Measurements from ENCODE around the gene SPSB3.

SPSB3 gene

GRCh38 chr16:1782408-1783264, at the start of gene SPSB3, which contains the start of gene NUBP2:
SPSB3 (minus strand) TSS chr16:1782571; CDS start chr16:1781483, 1,088 bp downstream.
NUBP2 (plus strand) TSS chr16:1782960; CDS start chr16:1783021, 61 bp downstream.
- DNase-seq (ENCODE audit: low spot score): peak; percentile 99

- DNase-seq (ENCODE audit: low spot score): no peak
Measured at GRCh38 chr16:1831186-1832075, 49.1 kb upstream of the SPSB3 start.

GRCh38 chr16:1830213-1830612, 47.8 kb upstream of the SPSB3 start:
- DNase-seq (ENCODE audit: low spot score): no peak

- DNase-seq (ENCODE audit: low spot score): no peak
Measured at GRCh38 chr16:1828645-1829410, 46.5 kb upstream of the SPSB3 start.

GRCh38 chr16:1826691-1827573, 44.6 kb upstream of the SPSB3 start, which contains the start of the genes FAHD1 and HAGH:
FAHD1 (plus strand) TSS chr16:1827206; CDS start chr16:1827239, 33 bp downstream.
HAGH (minus strand) TSS chr16:1826825; CDS start chr16:1826787, 38 bp downstream.
- peak; percentile 95 for DNase-seq (ENCODE audit: low spot score)

- peak; percentile 22 for DNase-seq (ENCODE audit: low spot score)
Measured at GRCh38 chr16:1825864-1826690, 43.7 kb upstream of the SPSB3 start.

- no peak for DNase-seq (ENCODE audit: low spot score)
Measured at GRCh38 chr16:1825381-1825863, 43.1 kb upstream of the SPSB3 start.

GRCh38 chr16:1823821-1824220, 41.5 kb upstream of the SPSB3 start:
- no peak for DNase-seq (ENCODE audit: low spot score)

GRCh38 chr16:1822801-1823200, 40.4 kb upstream of the SPSB3 start:
- DNase-seq (ENCODE audit: low spot score): no peak

- DNase-seq (ENCODE audit: low spot score): no peak
Measured at GRCh38 chr16:1821861-1822611, 39.7 kb upstream of the SPSB3 start.

GRCh38 chr16:1820946-1821290, 38.5 kb upstream of the SPSB3 start:
- DNase-seq (ENCODE audit: low spot score): no peak

- no peak for DNase-seq (ENCODE audit: low spot score)
Measured at GRCh38 chr16:1820096-1820945, 38.0 kb upstream of the SPSB3 start.

- DNase-seq (ENCODE audit: low spot score): no peak
Measured at GRCh38 chr16:1819611-1820010, 37.2 kb upstream of the SPSB3 start.

- no peak for DNase-seq (ENCODE audit: low spot score)
Measured at GRCh38 chr16:1818873-1819525, 36.6 kb upstream of the SPSB3 start.

- DNase-seq (ENCODE audit: low spot score): no peak
Measured at GRCh38 chr16:1818204-1818872, 36.0 kb upstream of the SPSB3 start.

- no peak for DNase-seq (ENCODE audit: low spot score)
Measured at GRCh38 chr16:1817716-1818115, 35.3 kb upstream of the SPSB3 start.

- DNase-seq (ENCODE audit: low spot score): no peak
Measured at GRCh38 chr16:1817276-1817589, 34.9 kb upstream of the SPSB3 start.

Data from COLO829 (cell line).